ENCODE data around the gene CCDC186.

Gene CCDC186

GRCh38 chr10:114173921-114174694, at the start of gene CCDC186:
CCDC186 (minus strand) TSS chr10:114174203; CDS start chr10:114163268, 10,935 bp downstream.
- DNase-seq = peak; percentile 96

- no peak for DNase-seq
Measured at GRCh38 chr10:114223066-114223465, 49.1 kb upstream of the CCDC186 start.

- DNase-seq = no peak
Measured at GRCh38 chr10:114221235-114221634, 47.2 kb upstream of the CCDC186 start.

DNA sequence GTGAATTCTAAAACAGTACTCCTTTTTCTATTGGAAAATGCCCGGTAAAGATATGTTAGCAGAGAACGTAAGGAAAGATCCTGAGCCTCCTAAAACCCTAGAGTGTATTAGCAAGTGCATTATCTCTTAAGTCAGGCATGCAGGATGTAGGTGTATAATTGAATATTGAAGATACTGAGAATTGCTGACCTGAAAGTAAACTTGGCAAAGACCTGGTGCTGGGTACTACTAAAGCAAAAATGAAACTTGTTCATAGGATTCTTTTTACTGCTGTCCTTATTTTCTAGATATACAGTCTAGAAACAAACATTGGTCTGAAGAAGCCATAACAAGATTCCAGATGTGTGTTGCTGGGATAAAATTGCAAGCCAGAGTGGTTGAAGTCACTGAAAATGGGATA, 46.3 kb upstream of the CCDC186 start:
- no peak for DNase-seq

DNA sequence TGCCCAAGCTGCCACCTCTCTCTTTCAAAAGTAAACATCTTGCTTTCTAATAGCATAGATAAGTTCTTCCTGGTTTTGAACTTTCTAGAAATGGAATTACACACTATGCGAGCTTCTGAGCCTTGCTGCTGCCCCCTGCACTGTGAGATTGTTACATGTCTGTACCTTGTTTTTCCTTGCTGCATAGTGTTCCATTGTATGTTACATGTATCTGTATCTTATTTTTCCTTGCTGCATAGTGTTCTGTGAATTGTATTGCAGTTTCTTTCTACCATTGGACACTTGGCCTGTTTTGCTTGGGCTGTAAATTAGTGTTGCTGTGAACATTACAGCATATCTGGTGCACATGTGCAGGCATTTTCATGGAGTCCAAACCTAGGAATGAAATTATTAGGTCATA, 41.0 kb upstream of the CCDC186 start:
- DNase-seq = no peak

DNA sequence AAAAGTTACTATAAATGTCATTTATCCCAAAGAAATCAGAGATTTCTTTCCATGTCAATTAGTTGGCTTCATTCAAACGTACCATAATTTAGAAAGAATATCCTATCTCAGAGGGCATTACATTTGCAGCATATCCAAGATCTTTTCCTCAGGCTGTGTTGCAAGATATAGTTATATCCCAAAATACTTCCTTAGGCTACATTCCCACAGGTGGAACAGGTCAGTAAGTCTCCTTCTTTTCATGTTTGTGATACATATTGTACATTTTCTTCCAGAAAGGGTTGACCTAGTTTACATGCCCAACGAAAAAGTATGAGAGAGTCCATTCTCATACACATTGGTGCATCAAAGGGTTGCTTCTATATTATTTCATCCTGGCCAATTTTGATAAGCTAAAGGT, 38.1 kb upstream of the CCDC186 start:
- no peak for DNase-seq

- no peak for DNase-seq
Measured at GRCh38 chr10:114208351-114208750, 34.3 kb upstream of the CCDC186 start.

- DNase-seq = no peak
Measured at GRCh38 chr10:114207349-114207748, 33.3 kb upstream of the CCDC186 start.

DNA sequence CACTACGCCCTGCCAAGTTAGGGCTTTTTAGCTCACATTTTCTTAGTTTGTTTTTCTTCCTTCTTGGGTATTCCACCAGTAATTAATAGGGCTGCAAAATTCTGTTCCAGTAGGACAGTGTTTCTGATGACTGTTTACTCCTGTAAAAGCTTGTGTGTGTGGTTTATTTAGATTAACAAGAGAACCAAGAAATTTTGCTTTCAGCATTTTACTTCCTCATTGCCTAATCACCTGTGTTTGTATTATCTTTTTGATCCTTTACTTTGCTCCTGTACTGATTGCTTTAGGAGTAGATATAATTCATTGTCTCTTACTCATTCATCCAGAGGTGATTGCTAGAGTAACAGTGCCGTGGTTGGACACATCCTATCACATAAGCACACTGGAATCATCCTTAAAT, 32.9 kb upstream of the CCDC186 start:
- no peak for DNase-seq

DNA sequence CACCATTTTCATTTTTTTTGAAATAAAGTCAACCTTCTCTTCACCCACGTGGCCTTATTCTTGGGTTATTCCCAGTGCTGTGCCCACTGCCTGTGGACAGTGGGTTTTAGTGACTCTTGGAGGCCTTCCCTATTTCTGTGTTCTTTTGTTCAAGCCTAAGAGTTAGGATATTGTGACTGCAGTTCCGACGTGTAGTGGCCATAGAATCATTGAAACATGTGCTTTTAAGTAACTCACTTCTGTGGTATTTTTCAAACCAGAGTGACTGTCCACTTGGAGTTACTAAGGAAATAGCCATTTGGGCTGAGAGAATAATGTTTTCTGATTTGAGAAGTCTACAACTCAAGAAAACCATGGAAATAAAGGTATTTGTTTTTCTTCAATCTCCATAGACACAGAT, 28.8 kb upstream of the CCDC186 start:
- no peak for DNase-seq

- DNase-seq = no peak
Measured at GRCh38 chr10:114199239-114199638, 25.2 kb upstream of the CCDC186 start.

DNA sequence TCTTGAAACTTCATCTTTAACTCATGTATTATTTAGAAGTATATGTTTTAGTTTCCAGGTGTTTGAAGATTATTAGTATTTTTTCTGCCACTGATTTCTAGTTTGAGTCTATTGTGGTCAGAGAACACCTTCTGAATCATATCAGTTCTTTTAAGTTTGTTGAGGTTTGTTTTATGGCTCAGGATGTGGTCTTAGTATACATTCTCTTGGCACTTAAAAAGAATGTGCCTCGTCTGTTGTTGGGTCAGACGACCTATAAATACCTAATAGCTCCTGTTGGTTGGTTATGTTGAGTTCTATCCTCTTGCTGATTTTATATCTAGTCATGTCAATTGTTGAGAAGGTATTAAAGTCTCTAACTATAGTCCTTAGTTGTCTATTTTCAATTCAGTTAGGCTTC, 21.1 kb upstream of the CCDC186 start:
- no peak for DNase-seq

DNA sequence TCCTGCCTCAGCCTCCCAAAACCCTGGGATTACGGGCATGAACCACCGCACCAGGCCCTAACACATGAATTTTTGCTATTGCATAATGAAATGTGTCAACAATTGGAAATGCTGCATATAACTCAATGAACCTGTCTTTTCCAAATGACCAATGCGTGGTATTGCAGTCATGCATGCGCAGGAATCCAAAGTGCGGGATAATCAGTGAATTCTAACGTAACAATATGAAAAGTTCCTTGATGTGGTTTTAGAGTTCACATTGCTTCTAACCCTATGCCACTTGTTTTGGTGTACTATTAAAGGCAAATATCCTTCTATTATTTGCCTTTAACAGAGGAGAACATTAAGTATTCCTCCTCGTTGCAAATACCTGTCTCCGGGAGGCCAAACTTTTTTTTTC, 15.7 kb upstream of the CCDC186 start:
- no peak for DNase-seq

DNA sequence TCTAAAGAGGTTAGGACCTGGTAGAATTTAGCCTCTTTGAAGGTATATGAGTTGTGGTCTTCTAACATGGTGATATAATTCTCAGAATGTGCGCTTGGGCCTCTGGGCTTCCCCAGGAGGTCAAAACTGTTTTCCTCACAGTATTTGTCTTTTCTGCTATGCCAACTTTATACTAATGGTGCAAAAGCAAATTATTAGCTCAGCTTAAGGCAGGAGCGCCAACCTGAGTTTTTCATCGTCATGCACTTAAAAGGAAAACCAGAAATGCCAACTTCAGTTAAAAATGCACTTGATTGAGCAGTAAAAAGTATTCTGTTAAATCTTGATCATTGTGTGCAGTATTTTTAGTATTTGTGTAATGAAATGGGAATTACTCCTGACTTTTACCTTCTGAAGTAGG, 14.9 kb upstream of the CCDC186 start:
- no peak for DNase-seq

DNA sequence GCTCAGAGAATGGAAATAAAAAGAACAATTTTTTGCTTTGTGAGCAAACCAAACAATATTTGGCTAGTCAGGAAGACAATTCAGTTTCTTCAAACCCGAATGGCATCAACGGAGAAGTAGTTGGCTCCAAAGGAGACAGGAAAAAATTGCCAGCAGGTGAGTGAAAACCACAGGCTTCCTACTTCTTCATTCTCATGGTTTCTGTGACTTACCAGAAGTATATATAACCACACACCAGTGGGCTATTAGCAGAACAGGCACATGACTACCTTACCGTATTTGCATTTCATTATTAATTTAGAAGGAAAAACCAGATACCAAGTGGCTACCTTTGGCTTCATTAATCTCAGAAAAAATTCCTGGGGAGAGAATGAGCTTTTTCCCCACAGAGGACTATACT, 14.0 kb upstream of the CCDC186 start:
- no peak for DNase-seq

GRCh38 chr10:114184276-114184675, 10.3 kb upstream of the CCDC186 start:
- no peak for DNase-seq

DNA sequence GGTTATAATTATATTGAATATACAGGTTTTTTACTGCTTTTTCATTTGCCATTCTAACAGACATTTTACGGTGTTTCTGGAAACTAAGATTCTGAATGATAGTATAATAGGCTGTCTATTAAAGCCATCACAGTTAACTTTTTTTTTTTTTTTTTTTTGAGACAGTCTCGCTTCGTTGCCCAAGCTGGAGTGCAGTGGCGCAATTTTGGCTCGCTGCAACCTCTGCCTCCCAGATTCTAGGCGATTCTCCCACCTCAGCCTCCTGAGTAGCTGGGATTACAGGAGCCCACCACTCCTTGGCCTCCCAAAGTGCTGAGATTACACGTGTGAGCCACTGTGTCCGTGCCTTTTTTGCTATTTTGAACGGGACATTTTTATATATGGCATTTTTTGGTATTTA, 9.6 kb upstream of the CCDC186 start:
- no peak for DNase-seq

DNA sequence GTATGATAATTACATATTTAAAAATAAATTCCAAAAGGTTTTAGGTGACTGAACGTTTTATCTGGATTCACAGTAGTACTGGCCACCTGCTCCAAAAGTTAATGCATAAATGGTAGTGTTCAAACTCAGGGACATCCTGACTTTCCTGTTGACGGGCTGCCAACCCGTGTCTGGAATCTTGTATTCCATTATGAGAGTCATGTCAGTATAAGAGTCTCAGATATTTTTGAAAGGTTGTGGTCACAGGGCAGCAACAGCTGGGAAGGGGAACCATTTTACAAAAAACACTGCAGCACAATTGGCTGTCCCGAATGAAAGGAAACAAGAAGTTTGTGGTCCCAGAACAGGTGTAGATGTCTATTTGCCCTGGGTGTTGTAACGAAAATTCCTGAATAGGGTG, 8.0 kb upstream of the CCDC186 start:
- DNase-seq = no peak

DNA sequence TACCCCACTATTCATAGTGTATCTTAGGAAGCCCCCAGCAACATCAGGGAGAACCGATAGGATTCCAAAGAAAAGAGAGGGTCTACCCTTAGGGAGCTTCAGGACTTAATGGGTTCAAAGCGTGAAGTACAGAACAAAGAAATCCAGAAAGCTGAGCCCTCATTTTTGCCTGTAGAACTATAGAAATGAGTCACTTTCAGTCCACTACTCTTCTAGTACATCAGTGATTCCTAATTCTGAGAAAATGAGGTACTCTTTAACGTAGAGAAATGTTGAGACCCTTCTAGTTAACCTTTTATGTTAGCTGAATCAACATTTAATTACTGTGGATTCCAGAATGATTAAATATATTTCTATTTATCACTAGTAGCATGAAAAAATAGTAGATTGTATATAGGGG, 6.9 kb upstream of the CCDC186 start:
- DNase-seq = no peak

DNA sequence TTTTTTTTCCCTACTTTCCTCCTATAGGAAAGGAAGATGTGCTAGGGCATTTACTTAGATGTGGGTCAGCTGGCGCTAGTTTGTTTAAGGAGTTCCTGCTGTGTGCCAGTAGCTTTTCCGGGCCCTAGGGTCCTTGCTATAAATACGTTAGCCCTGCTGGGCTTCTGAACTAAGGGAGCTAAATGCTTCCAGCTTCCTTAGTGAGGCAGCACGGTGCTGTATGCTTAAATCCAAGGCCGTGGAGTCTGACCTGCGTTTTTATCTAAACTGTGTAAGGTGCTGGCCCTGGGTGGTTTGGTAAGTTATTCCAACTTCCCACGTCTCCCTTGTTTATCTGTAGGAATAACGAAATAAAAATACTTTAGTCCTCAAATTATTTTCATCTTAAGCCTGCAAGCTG, 5.7 kb upstream of the CCDC186 start:
- DNase-seq = no peak

GRCh38 chr10:114179148-114179547, 5.1 kb upstream of the CCDC186 start, which contains the start of gene TDRD1:
TDRD1 (plus strand) TSS chr10:114179353; CDS start chr10:114187832, 8,479 bp downstream.
- no peak for DNase-seq

DNA sequence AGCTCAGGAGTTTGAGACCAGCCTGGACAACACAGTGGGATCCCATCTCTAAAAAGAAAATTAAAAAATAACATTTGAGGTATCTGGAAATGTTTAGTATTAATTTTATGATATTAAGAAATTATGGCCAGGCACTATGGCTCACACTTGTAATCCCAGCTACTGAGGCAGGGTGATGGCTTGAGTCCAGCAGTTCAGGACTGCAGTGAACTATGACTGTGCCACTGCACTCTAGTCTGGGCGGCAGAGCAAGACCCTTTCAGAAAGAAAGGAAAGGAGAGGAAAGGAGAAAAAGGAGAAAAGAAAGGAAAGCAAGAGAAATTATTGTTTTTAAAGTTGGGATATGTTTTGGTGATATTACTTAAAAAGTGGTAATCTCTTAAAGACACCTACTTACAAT, 2.5 kb upstream of the CCDC186 start:
- no peak for DNase-seq

DNA sequence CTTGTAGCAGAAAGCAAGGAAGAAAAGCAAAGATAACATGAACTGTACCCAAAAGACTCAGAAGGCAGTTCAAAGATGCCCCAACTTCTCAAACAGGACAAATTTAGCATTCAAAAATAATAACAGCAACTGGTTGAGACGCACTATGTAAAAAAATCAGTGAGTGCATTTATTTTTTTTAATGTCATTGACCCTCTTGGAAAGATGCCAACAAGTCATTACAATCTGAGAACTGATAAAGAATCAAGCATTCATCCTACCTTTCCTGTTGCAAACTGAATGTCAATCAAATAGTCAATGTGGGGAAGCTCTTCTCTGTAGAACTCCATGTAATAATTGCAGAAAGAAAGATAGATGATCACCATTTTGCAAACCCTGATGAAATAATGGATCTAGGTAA, 1.7 kb upstream of the CCDC186 start:
- DNase-seq = no peak

DNA sequence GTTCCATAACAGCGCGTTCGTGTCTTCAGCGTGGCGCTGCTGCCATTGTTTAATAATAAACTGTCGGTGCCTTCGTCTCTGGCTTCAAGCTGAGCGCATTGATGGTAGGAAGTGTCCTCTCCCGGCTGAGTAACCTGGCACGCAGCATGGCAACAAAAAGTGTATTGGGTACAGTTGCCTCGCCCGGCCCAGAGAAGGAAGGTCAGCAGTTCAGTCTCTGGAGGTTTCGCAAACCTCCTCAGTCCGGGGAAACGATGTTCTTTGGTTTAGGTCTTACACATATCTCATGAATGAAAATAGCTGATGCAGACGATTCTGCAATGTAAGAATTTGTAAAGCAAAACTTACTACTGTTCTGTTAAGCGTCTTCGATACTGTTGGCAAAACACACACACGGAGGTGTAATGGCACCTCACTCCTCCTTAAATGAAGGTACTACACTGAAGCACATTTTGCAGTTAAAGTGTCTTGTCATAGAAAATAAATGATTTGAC, 739 bp upstream of the CCDC186 start:
- DNase-seq = no peak

GRCh38 chr10:114173603-114173920, 441 bp downstream of the CCDC186 start:
- DNase-seq = no peak
